Hematopoietic multipotent progenitor cell treated with erythropoietin and hydrocortisone succinate and interleukin-3 and kit ligand, for 8 days (in vitro differentiated cells): ENCODE data around the gene NUP50.

Experiments
- DNase-seq: peaks from one replicate; pipeline ENCODE4 v3.0.0-alpha.2; 2015

NUP50 gene

DNA sequence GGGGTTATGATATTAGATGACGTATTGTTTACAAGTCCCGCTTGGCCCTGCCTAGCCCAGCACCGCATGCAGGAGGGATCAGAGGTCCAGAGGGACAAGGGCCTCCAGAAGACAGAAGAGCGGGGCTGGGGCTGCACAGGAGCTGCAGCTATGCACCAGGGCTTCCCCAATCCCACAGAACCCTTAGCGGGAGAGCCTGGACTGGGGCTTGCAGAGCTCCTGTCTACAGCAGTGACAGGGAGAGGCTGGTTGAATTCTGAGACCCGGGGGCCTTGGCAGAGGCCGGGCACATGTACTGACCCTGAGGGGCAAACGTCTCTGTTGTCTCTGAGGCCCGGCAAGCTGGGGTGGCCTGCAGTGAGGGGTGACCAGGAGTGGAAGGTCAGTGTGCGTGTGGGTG is 70.1 kb downstream of the NUP50 start:
- no peak for DNase-seq

DNA sequence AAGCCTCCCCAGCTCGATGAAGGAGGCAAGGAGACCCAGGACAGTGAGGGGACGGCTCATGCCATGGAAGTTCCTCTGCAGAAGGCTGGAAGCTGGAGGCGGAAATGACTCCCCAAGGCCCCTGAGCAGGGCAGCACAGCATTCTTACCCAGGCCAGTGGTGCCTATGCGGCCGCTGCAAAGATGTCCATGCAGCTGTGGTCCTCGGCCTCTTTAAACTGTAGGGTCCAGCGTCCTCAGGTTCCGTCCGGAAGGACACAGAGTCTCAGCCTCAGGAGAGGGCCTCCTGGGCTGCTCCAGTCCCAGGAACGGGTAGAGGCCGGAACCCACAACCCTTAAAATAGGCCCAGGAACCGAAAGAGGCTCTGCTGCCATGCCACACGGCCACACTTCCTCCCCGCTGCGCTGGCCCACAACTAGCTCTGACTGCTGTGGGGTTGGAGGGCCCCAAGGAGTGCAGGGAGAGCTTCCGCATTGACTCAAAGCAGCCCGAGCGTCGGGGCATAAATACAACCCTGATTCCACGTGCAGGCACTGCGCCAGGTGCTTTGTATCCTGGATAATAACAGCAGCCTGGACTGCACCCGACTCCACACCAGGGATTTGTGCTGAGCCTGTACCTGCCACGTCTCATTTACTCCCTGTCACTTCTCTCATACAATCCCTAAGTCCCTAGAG is 71.5 kb downstream of the NUP50 start:
- peak; percentile 28 for DNase-seq

DNA sequence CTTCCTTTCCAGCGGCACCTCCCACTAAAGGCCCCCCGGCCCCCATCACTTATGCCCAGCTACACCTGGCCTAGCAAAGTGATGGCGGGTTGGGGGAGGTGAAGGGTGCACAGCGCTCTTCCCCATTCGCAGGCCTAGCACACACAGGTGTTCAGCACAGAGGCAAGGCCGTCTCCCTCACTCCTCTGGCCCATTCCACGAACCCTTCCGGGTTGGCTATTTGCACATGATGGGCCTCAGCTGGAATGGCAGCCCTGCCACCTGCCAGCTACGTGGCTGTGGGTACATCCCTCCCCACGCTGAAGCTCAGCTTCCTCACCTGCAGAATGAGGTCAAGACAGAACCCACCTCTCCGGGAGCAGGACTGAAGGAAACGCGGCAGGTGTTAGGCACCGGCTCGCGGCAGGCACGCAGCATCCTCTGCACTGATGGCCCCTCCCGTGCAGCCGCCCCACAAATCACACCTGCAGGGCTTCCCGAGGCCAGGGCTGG is 72.2 kb downstream of the NUP50 start:
- DNase-seq: no peak

DNA sequence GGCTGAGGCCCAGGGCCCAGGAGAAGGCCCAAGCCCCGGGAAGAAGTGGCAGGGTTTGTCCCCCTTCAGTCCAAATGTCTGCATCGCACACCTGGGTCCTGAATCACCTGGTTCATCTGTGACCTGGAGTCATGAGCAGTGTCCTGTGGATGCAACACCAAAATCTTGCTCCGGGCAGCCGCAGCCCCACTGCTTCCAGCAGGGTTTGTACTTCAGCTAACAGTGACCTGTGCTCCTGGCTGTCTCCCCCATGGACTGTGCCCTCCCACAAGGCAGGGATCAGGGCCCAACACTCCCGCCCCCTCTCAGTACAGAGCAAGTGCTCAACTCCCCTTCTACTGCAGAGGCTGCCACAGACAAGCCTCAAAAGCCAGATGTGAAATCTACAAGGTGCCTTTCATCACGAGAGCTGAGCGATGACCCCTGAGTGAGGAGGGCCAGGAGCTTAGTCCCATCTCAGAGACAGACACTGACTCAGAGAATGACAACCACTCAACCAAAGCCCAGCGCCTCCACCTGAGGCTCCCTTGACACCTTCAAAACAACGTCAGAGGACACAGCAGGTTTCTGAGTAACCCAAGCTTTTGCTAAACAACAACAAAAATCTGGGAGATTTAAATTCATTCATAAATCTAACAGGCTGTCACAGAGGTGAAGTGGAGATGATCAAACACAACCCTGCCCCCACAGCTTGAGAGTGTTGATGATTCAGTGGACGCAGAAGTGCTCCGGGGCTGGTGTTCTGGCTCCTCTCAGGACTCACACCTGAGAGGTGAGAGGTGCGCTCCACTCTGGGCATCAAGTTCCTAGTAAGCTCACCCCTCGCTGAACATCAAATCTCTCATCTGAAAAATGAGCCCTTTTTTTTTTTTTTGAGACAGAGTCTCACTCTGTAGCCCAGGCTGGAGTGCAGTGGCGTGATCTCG is 73.6 kb downstream of the NUP50 start:
- DNase-seq: no peak
